Stimulated activated naive CD8-positive, alpha-beta T cell treated with anti-CD3 and anti-CD28 coated beads, Interleukin-15, Interleukin-2, amounts not matched to agents 100 ng/mL and 50 ng/mL, for 24 hours (primary cell): ENCODE measurements around the gene RNF14.

Source experiments
- H3K27ac Mint-ChIP-seq: one replicate; pipeline ENCODE4 v1.8.0; 2021; ENCODE audit warnings: mild to moderate bottlenecking, mixed read lengths
- H3K27me3 Mint-ChIP-seq: one replicate; pipeline ENCODE4 v1.8.0; 2021; ENCODE audit warnings: mixed read lengths
- H3K36me3 Mint-ChIP-seq: one replicate; pipeline ENCODE4 v1.8.0; 2021; ENCODE audit warnings: low read depth, mixed read lengths
- H3K4me1 Mint-ChIP-seq: one replicate; pipeline ENCODE4 v1.8.0; 2021; ENCODE audit warnings: low read depth, mixed read lengths
- H3K4me3 Mint-ChIP-seq: one replicate; pipeline ENCODE4 v1.8.0; 2021; ENCODE audit warnings: mild to moderate bottlenecking, mixed read lengths
- H3K9me3 Mint-ChIP-seq: one replicate; pipeline ENCODE4 v1.8.0; 2021; ENCODE audit warnings: mixed read lengths

Gene RNF14

DNA sequence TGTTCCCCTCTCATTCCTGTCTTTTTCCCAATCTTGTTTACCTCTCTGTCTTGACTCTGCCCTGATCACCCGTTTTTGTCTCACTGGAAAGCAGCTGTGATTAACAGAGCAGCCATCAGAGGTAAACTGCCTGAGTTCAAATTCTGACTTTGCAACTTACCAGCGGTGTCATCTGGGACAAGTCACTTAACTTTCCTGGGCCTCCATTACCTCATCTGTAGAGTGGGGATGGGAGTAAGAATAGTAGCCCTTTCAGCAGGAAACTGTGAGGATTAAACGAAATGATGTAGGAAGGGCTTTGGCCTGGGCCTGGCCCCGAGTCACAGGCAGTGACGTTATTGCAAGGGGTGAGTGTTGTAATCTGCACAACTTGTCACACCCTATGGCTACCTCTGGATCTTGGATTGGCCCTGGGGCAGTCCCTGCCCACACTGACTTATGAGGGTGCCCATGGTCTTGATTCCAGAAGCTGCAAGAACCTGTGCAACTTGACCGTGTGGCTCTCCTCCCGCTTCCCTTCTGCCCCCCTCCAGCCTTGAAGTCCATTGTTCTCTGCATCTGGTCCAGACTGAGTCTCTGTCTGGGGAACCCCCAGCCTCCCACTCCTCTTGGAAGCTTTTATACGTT lies 10.2 kb upstream of the RNF14 start:
- Mint-ChIP-seq H3K4me1 (peaks cover 40% of the 10 kb centered on the region), H3K27ac (peak overlapping the region; percentile 83)

DNA sequence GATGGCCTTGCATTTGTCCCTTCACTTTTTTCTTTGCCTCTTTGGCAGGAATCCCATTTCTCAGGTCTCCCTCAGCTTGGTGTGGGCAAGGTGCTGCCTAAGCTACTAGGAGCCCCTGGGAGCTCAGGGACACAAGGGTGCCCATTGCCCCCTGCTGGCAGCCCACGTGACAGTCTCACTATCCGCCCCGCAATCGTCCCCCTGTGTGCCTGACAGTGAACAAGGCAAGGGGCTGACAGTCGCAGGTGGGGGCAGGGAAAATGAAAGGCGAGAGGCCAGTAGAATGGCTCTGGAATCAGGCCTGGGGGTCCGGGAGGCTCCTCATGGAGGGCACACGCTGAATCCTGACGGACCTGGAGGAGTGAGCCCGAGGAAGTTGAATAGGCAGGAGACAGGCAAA lies 8.9 kb upstream of the RNF14 start:
- H3K4me1 Mint-ChIP-seq, result peaks cover 40% of the 10 kb centered on the region
- H3K36me3 Mint-ChIP-seq, result no peaks in the 10 kb centered on the region
- H3K9me3 Mint-ChIP-seq, result no peaks in the 10 kb centered on the region
- H3K27ac Mint-ChIP-seq, result no peak overlapping the region
- no peak overlapping the region for H3K4me3 Mint-ChIP-seq
- H3K27me3 Mint-ChIP-seq, result no peaks in the 10 kb centered on the region

More for the DNA sequence above, 10.2 kb upstream of the RNF14 start:
- Mint-ChIP-seq H3K4me3 (peak overlapping the region; percentile 71), H3K9me3 (no peaks in the 10 kb centered on the region), H3K36me3 (no peaks in the 10 kb centered on the region), H3K27me3 (no peaks in the 10 kb centered on the region)

DNA sequence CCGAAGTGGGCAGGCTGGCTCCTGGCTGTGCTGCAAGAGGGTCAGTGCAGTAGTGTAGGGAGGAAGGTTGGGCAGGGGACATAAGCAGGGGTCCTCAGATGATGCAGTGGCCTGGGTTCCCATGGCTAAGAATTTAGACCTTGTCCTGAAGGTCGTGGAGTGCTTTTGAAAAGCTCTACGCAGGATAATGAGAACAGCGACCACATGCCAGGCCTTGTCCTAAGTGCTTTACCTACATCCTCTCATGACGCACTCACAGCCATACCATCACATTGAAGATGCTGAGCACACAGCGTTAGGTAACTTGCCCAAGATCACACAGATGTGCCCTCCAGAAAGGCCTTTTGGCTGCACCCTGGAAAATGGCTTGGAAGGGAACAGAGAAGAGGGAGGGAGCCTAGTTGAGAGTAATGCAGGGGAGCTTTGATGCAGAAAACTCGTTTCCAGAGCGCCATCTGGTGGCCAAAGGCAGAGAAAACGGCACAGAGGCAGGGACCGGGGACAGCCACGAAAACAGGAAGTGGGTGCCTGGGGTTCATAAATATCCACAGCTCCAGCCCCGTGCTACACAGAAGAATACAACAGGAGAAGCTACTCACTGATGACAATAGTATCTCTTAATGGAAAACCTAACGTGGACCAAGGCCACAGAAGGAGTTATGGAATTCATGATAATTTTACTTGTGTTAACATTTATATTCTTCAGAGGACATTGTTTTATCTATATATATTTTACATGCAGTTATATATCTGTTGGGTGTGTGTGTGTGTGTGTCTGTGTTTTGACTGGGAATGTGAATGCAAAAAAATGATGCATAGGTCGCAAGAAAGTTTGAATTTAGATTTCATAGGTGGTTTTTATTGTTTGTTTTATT lies 8.2 kb upstream of the RNF14 start:
- Mint-ChIP-seq H3K4me1 (peaks cover 40% of the 10 kb centered on the region), H3K4me3 (peak overlapping the region; percentile 46), H3K27ac (peak overlapping the region; percentile 84), H3K9me3 (no peaks in the 10 kb centered on the region), H3K36me3 (no peaks in the 10 kb centered on the region), H3K27me3 (no peaks in the 10 kb centered on the region)

DNA sequence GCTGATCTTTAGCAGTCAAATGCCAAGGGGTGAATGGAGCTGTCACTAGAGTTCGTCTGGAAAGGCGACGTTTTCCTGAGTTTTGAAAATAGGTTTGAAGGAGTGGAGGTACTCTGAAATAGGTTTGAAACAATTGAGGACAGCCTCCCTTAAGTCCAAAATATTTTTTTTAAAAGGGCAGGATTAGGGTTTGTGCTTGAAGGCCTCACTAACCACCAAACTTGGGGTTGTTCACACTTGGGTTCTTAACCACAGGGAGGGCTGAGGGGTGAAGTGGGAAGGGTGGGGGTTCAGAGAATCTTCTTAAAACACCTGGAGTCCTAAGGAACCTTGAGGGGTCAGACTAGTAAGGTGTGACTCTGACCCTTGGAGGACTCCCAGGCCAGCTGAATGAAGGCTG lies 7.4 kb upstream of the RNF14 start:
- no peak overlapping the region for H3K4me3 Mint-ChIP-seq
- no peaks in the 10 kb centered on the region for H3K27me3 Mint-ChIP-seq
- H3K36me3 Mint-ChIP-seq, result no peaks in the 10 kb centered on the region
- no peaks in the 10 kb centered on the region for H3K9me3 Mint-ChIP-seq
- peak overlapping the region; percentile 84 for H3K27ac Mint-ChIP-seq
- peaks cover 40% of the 10 kb centered on the region for H3K4me1 Mint-ChIP-seq

DNA sequence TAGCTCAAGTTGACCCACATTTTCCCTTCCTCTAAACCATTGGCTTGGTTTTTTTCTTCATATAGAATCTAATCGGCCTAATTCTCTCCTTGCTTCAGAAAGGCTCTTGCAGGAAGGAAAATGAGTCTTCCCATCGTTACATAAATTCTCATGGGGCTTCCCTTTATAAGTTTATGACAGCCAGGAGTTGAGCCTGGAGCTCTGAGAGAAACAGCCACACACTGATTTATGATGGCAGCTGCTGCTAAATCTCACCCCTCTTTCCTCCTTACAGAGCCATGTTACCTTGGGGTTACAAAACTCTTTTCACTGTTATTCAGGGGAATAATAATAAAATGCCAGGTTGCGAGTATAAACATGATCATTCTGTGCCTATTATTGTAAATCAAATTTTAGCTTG lies 5.2 kb upstream of the RNF14 start:
- Mint-ChIP-seq H3K4me3 (no peak overlapping the region), H3K27ac (no peak overlapping the region), H3K27me3 (no peaks in the 10 kb centered on the region), H3K4me1 (peaks cover 33% of the 10 kb centered on the region), H3K9me3 (no peaks in the 10 kb centered on the region), H3K36me3 (no peaks in the 10 kb centered on the region)

DNA sequence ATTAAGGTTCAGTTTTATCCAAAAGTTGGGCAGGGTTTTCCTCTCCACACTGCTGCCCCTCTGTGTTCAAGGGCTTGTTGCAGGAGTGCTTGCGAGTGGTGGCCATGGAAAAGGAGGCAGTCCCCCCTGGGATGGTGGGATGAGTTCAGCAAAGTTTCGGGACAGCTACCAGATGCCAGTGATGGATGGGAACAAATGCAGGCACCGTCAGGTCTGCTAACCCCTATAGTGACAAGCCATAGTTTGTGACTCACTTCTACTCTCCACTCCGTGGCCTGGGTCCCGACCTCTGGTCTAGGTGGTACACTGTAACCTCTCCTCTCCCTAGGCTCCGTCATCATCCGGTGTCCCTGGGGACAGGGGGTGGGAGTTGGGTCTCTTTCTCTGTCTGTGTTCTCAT lies 3.8 kb upstream of the RNF14 start:
- H3K27ac Mint-ChIP-seq, result no peak overlapping the region
- H3K4me3 Mint-ChIP-seq, result no peak overlapping the region
- H3K36me3 Mint-ChIP-seq, result no peaks in the 10 kb centered on the region
- no peaks in the 10 kb centered on the region for H3K9me3 Mint-ChIP-seq
- no peaks in the 10 kb centered on the region for H3K27me3 Mint-ChIP-seq
- H3K4me1 Mint-ChIP-seq, result peaks cover 33% of the 10 kb centered on the region

DNA sequence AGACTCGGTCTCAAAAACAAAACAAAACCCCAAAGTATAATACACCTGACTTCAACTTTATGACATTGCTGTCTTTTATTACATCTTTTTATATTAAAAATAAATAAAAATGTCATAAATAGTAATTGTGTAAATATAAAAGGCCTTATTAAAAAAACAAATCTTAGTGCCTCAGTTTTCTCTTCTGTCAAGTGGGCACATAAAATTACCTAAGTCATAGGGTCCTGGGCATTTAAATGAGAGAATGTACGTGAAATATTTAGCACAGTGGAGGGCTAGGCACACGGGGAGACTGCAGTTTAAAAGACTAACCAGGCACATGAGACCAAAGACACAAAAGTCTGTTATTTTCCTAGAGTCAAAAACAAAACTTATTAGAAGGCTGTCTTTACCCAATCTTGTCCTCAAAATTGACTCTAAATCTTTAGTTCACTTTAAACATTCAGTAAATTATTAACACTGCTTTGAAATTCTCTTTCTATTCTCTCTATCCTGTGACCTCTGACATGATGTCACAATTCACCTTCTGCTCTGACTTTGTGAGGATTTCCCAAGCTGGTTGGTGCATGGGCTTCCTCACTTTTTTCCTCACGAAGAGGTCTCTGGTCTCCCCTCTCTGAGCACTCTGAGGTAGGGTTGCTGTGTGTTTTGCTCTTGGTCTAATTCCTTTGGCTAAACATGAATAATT lies 2.5 kb upstream of the RNF14 start:
- Mint-ChIP-seq H3K9me3 (no peaks in the 10 kb centered on the region), H3K36me3 (peaks cover 4% of the 10 kb centered on the region), H3K4me1 (peaks cover 30% of the 10 kb centered on the region), H3K27ac (no peak overlapping the region), H3K27me3 (no peaks in the 10 kb centered on the region), H3K4me3 (no peak overlapping the region)

DNA sequence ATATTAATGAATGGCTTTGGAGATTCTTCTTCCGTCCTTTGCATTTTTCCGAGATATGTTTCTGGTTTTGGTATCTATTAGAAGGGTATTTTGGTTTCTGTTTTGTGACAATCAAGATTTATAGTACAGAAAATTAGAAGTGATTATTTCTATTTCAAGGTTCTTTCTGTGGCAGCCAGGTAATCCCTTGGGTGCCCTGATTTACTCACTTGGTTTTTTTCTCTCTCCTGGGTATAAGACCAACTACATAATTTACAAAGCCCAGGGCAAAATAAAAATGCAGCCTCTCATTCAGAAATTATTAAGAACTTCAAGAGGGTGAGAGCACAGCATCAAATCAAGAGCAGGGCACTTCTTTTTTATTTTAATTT lies 2.0 kb upstream of the RNF14 start:
- Mint-ChIP-seq H3K4me1 (peaks cover 32% of the 10 kb centered on the region), H3K27me3 (no peaks in the 10 kb centered on the region), H3K4me3 (no peak overlapping the region), H3K27ac (no peak overlapping the region), H3K36me3 (peaks cover 5% of the 10 kb centered on the region), H3K9me3 (no peaks in the 10 kb centered on the region)

DNA sequence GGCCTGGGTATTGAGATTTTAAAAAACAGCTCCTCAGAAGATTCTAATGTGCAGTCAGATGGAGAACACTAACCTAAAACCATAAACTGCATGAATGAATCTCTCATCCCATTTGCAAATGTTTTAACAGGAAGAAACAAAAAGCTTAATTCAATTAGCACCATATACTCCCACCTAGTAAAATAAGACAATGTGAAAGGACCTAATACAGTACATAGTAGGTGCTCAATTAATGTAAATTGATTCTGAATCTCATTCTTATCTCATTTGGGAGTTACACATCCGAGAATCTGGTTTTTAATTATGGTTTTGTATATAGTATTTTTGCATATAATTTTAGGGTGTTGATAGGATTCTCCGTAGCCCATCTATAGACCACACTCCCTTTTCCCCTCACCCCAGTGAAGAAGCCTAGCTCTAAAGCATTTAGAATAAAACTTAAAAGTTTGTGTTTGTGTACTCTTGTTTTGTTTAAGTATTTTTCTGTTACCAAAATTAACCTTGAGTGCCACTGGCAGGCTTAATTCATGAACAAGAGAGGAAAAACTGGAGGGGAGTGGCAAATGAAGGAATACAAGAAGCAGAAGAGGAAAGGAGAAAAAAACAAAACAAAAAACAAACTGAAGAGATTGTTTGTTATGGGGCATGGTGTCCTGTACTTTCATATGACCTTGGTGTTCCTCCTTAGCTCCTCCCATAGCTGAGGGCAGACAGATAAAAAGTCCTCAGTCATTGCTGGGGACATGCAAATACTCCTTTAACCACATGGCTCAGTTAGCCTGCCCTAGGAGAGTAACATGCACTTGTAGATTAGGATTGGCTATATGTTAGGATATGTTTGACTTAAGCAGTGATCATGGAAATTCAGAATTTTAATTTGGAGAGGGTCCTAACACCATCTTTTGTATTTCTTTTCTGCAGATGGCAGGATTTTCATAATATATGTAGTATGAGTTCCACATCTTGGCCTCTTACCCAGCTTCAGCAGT lies 1.2 kb downstream of the RNF14 start:
- peak overlapping the region; percentile 93 for H3K27ac Mint-ChIP-seq
- no peaks in the 10 kb centered on the region for H3K27me3 Mint-ChIP-seq
- peaks cover 54% of the 10 kb centered on the region for H3K4me1 Mint-ChIP-seq

DNA sequence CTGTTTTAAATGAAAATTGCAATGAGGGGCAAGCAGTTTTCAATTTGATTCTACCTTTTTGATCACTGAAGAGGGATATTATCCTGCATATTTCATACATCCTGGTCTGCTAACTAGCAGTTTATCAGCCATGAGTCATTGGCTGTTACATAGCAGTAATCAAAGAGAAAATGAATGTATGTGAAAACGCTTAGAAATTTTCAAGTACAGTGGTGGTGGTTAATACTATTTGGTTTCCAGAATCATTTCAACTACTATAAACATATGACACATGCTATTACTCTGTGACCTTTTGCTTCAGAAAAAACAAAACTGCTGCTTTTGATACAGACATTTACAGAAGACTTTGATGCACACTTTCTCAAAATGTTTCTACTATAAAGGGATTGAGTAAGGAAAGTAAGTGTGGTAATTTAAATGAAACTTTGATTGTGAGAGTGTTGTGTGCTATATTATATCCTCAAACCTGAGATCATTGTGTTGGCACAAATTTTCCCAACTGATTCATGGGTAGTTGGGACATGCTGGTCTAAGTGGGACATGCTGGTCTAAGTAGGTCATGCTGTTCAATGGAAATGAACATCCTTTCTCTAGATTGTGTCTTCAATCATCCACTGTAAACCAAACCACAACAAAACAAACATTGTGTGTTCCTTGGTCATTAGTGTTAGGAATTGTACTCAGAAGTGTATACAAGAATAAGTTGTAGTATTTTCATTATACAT lies 5.1 kb downstream of the RNF14 start:
- no peaks in the 10 kb centered on the region for H3K27me3 Mint-ChIP-seq
- peak overlapping the region; percentile 53 for H3K4me3 Mint-ChIP-seq
- no peaks in the 10 kb centered on the region for H3K9me3 Mint-ChIP-seq
- peak overlapping the region; percentile 85 for H3K27ac Mint-ChIP-seq
- peaks cover 51% of the 10 kb centered on the region for H3K4me1 Mint-ChIP-seq
- peaks cover 60% of the 10 kb centered on the region for H3K36me3 Mint-ChIP-seq

More for the DNA sequence above, 1.2 kb downstream of the RNF14 start:
- no peaks in the 10 kb centered on the region for H3K9me3 Mint-ChIP-seq
- H3K4me3 Mint-ChIP-seq, result peak overlapping the region; percentile 96
- peaks cover 33% of the 10 kb centered on the region for H3K36me3 Mint-ChIP-seq

DNA sequence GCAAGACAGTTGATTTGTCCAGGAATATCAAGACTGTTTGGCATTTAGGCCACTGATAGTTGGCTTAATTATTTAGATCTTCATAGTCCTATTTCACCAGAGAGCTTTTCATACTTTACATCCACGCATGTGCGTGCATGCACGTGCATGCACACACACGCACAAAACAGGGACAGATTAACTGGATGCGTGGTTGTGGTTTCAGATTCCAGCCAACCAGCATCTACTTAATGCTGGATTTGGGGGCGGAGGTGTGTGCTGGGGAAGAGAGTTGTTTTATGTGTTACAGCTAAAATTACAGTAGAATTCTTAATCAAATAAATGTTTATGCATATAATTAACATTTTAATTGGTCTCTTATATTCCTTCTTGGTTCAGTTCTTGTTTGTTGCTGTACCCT lies 7.3 kb downstream of the RNF14 start:
- H3K36me3 Mint-ChIP-seq, result peaks cover 72% of the 10 kb centered on the region
- no peak overlapping the region for H3K27ac Mint-ChIP-seq
- no peaks in the 10 kb centered on the region for H3K27me3 Mint-ChIP-seq
- no peak overlapping the region for H3K4me3 Mint-ChIP-seq
- no peaks in the 10 kb centered on the region for H3K9me3 Mint-ChIP-seq
- peaks cover 34% of the 10 kb centered on the region for H3K4me1 Mint-ChIP-seq

DNA sequence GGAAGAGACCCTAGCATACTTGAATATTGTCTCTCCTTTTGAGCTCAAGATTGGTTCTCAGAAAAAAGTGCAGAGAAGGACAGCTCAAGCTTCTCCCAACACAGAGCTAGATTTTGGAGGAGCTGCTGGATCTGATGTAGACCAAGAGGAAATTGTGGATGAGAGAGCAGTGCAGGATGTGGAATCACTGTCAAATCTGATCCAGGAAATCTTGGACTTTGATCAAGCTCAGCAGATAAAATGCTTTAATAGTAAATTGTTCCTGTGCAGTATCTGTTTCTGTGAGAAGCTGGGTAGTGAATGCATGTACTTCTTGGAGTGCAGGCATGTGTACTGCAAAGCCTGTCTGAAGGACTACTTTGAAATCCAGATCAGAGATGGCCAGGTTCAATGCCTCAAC lies 9.5 kb downstream of the RNF14 start:
- no peak overlapping the region for H3K4me3 Mint-ChIP-seq
- peaks cover 80% of the 10 kb centered on the region for H3K36me3 Mint-ChIP-seq
- H3K4me1 Mint-ChIP-seq, result peaks cover 24% of the 10 kb centered on the region
- H3K27ac Mint-ChIP-seq, result no peak overlapping the region
- no peaks in the 10 kb centered on the region for H3K9me3 Mint-ChIP-seq
- H3K27me3 Mint-ChIP-seq, result no peaks in the 10 kb centered on the region

DNA sequence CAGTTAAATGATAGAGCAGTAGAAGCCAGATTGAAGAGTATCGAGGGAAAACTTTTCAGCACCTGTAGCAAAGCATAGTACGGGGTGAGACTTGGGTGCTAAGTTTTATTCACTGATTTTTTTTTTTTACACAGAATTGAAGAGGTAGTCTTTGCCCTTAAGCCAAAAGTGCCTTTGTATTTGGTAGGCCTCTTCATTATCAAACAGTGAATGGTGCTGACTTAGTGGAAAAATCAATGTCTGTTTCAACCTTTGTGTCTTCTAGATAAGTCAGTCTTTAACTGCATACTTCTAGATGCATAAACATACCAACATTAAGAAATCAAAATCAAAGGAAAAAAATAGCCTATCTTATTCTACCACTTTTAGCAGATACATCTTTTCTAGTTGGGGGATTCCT lies 13.7 kb downstream of the RNF14 start:
- Mint-ChIP-seq H3K4me3 (no peak overlapping the region), H3K27ac (no peak overlapping the region), H3K4me1 (no peaks in the 10 kb centered on the region), H3K27me3 (no peaks in the 10 kb centered on the region), H3K9me3 (no peaks in the 10 kb centered on the region), H3K36me3 (peaks cover 80% of the 10 kb centered on the region)

DNA sequence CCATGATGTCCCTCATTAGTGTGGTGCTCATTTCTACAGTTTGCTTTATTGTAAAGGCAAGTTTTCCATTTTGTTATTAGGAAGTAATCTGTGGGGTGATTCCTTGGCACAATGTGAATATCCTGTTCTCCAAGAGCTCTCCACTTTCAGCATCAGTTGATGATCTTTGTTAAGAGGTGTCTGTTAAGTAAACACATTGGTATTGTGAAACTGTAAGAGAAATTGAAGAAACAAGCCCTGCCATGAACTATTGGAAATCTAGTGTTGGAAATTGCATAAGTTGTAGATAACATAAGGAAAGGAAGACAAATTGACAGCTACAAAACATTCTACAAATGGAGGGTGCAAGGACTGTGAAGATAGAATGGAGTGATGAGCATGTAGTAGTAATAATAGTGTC lies 17.2 kb downstream of the RNF14 start:
- Mint-ChIP-seq H3K27me3 (no peaks in the 10 kb centered on the region), H3K9me3 (no peaks in the 10 kb centered on the region), H3K4me3 (no peak overlapping the region), H3K27ac (no peak overlapping the region), H3K36me3 (peaks cover 64% of the 10 kb centered on the region), H3K4me1 (no peaks in the 10 kb centered on the region)
